ENCODE measurements around the gene CPSF4L.

The CPSF4L gene

GRCh38 chr17:73261617-73261951 lies at the start of gene CPSF4L:
CPSF4L (minus strand) TSS chr17:73261880; CDS start chr17:73261818, 62 bp downstream.
- TF ChIP-seq POLR2A (IDR thresholded peaks at IDR 0.05; ENCODE audit: low read length) (no peak), GATA1 (IDR thresholded peaks at IDR 0.05; ENCODE audit: low read depth, low read length) (no peak)
- DNase-seq = no peak

- no peak for DNase-seq
- TF ChIP-seq GATA1 (IDR thresholded peaks at IDR 0.05; ENCODE audit: low read depth, low read length) (no peak), POLR2A (IDR thresholded peaks at IDR 0.05; ENCODE audit: low read length) (no peak)
Observed at GRCh38 chr17:73311428-73311780, 49.7 kb upstream of the CPSF4L start.

GRCh38 chr17:73309727-73310596 lies 48.3 kb upstream of the CPSF4L start:
- TF ChIP-seq GATA1 (IDR thresholded peaks at IDR 0.05; ENCODE audit: low read depth, low read length) (peak; percentile 38), POLR2A (IDR thresholded peaks at IDR 0.05; ENCODE audit: low read length) (peak; percentile 76)
- DNase-seq = peak; percentile 87 to 92

- peak; percentile 24 to 39 for DNase-seq
Observed at GRCh38 chr17:73308959-73309358, 47.3 kb upstream of the CPSF4L start.

GRCh38 chr17:73308017-73308823 lies 46.5 kb upstream of the CPSF4L start:
- DNase-seq = peak; percentile 88 to 92
- TF ChIP-seq GATA1 (IDR thresholded peaks at IDR 0.05; ENCODE audit: low read depth, low read length) (peak; percentile 32), POLR2A (IDR thresholded peaks at IDR 0.05; ENCODE audit: low read length) (no peak)

- TF ChIP-seq POLR2A (IDR thresholded peaks at IDR 0.05; ENCODE audit: low read length) (no peak), GATA1 (IDR thresholded peaks at IDR 0.05; ENCODE audit: low read depth, low read length) (no peak)
- DNase-seq = no peak
Observed at GRCh38 chr17:73307130-73307529, 45.5 kb upstream of the CPSF4L start.

- TF ChIP-seq GATA1 (IDR thresholded peaks at IDR 0.05; ENCODE audit: low read depth, low read length) = no peak
- no peak for TF ChIP-seq POLR2A (IDR thresholded peaks at IDR 0.05; ENCODE audit: low read length)
- DNase-seq = no peak
Observed at GRCh38 chr17:73305845-73306836, 44.5 kb upstream of the CPSF4L start.

- DNase-seq = peak; percentile 79 to 82
- TF ChIP-seq GATA1 (IDR thresholded peaks at IDR 0.05; ENCODE audit: low read depth, low read length) = no peak
- TF ChIP-seq POLR2A (IDR thresholded peaks at IDR 0.05; ENCODE audit: low read length) = no peak
Observed at GRCh38 chr17:73304971-73305812, 43.5 kb upstream of the CPSF4L start.

GRCh38 chr17:73304438-73304837 lies 42.8 kb upstream of the CPSF4L start:
- TF ChIP-seq GATA1 (IDR thresholded peaks at IDR 0.05; ENCODE audit: low read depth, low read length) (no peak), POLR2A (IDR thresholded peaks at IDR 0.05; ENCODE audit: low read length) (no peak)
- DNase-seq = no peak

GRCh38 chr17:73302189-73302588 lies 40.5 kb upstream of the CPSF4L start:
- peak in 1 of 2 experiments; percentile 16 for DNase-seq
- no peak for TF ChIP-seq GATA1 (IDR thresholded peaks at IDR 0.05; ENCODE audit: low read depth, low read length)
- TF ChIP-seq POLR2A (IDR thresholded peaks at IDR 0.05; ENCODE audit: low read length) = no peak

GRCh38 chr17:73301369-73301768 lies 39.7 kb upstream of the CPSF4L start:
- no peak for TF ChIP-seq GATA1 (IDR thresholded peaks at IDR 0.05; ENCODE audit: low read depth, low read length)
- no peak for TF ChIP-seq POLR2A (IDR thresholded peaks at IDR 0.05; ENCODE audit: low read length)
- no peak for DNase-seq

GRCh38 chr17:73300392-73300791 lies 38.7 kb upstream of the CPSF4L start:
- no peak for TF ChIP-seq GATA1 (IDR thresholded peaks at IDR 0.05; ENCODE audit: low read depth, low read length)
- TF ChIP-seq POLR2A (IDR thresholded peaks at IDR 0.05; ENCODE audit: low read length) = no peak
- no peak for DNase-seq
